Ovary (tissue), 3 donors: ENCODE data around the gene LYST.

Source experiments
- EP300 ChIP-seq: sonication (generic); formaldehyde crosslinking; IDR thresholded peaks from one replicate; pipeline ENCODE4 v1.6.1; 2017; ENCODE audit warnings: antibody characterized with exemption
- TF ChIP-seq, protein P1 (sequence below), 3 donors: fragments of 450-650 bp in 2 of 3; fragments of 200-600 bp in 1 of 3; IDR thresholded peaks; one replicate each; pipeline versions ENCODE4 v1.5.1 to v1.8.0; 2016 to 2022; ENCODE audit warnings: antibody characterized with exemption in 3 of 3, mild to moderate bottlenecking in 1 of 3
- donor health status: DM: no; HTN: no; CAD: no.

DNA sequence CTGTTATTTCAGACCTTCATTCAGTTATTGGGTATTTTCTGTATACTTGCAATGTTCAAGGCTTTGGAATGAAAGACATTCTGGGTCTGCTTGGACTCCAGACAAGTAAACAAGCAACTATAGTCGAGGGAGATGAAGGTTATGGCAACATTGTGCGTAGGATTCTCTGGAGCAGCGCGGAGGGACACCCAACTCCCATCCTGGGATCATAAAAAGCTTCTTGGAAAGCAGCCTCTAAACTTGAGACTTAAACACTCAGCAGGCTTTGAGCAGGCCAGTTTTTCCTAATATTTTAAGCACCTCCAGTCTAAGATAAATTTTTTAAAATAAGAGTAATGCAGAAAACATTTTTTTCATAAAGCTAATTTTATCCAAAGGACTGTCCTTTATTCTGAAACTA lies 7.6 kb upstream of the LYST start:
- TF ChIP-seq, protein P1, sequence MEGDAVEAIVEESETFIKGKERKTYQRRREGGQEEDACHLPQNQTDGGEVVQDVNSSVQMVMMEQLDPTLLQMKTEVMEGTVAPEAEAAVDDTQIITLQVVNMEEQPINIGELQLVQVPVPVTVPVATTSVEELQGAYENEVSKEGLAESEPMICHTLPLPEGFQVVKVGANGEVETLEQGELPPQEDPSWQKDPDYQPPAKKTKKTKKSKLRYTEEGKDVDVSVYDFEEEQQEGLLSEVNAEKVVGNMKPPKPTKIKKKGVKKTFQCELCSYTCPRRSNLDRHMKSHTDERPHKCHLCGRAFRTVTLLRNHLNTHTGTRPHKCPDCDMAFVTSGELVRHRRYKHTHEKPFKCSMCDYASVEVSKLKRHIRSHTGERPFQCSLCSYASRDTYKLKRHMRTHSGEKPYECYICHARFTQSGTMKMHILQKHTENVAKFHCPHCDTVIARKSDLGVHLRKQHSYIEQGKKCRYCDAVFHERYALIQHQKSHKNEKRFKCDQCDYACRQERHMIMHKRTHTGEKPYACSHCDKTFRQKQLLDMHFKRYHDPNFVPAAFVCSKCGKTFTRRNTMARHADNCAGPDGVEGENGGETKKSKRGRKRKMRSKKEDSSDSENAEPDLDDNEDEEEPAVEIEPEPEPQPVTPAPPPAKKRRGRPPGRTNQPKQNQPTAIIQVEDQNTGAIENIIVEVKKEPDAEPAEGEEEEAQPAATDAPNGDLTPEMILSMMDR (IDR thresholded peaks at IDR 0.05), result no peak
- no peak for TF ChIP-seq EP300
